ENCODE results near the gene APBA2. TPM values are rescaled to one million over a fixed set of nuclear protein-coding genes. Genes with fewer than 3 reads are reported as not detected.

Gene APBA2
- total RNA-seq, 1 experiment from 2014 or later, result 12.9 TPM

DNA sequence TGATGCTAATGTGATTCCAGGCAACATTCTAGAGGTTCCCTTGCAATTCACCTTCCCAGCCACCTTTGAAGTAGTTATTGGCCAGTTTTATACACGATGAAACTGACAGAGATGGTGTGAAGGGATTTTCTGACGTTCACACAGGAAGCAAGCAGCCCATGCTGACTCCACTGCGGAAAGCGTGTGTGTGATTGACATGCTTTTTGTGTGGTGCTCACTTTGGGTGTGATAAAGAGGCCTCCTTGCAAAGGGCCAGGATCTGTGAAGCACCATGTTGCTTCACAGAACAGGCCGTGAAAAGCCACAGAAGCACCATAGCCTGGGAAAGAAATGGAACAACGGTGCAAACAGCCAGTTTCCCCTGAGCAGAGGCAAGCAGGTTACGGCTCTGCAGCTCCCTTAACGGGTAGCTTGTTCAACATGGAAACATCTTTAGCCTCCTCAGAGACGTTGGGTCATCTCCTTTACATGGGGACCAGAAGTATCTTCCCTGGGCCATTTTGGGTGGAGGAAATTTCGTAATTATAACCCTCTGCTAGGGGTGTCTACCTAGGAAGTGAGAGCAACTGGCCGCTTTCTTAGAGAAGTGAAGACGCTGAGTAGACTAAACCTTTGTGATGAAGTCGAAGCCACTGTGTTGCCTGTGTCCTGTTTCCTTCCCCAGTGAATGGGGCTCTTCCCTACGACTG lies 108.5 kb downstream of the APBA2 start:
- ChIA-PET CTCF (no interaction called here), POLR2A (ENCODE audit: low non-redundant PET) (no interaction called here)
- H3K36me3 ChIP-seq (ENCODE audit: insufficient read depth, low read length, poor library complexity, severe bottlenecking), result no peaks in the 10 kb centered on the region
- no peak for DNase-seq (ENCODE audit: low spot score)
- H3K4me3 ChIP-seq (ENCODE audit: low read depth, low read length, poor library complexity, severe bottlenecking), result no peak overlapping the region
- H3K27me3 ChIP-seq (replicated peaks; ENCODE audit: insufficient read depth, low read depth, low read length, poor library complexity), result no peaks in the 10 kb centered on the region
- no peak overlapping the region for H3K27ac ChIP-seq (ENCODE audit: low read depth, low read length, poor library complexity, severe bottlenecking)
- no peaks in the 10 kb centered on the region for H3K4me1 ChIP-seq (ENCODE audit: insufficient read depth, low read length, poor library complexity, severe bottlenecking)
- intact Hi-C loops (cut with micrococcal nuclease; ENCODE audit: unreplicated experiment), result no loop called here
- H3K9me3 ChIP-seq (ENCODE audit: low read depth, low read length, poor library complexity, severe bottlenecking), result no peaks in the 10 kb centered on the region
- no TSS peak for BruUV-seq (replicated peaks)
- TF ChIP-seq EZH2 (IDR thresholded peaks at IDR 0.05; ENCODE audit: borderline replicate concordance, low read depth, low read length, poor library complexity, severe bottlenecking), result no peak
- TF ChIP-seq, protein P1, sequence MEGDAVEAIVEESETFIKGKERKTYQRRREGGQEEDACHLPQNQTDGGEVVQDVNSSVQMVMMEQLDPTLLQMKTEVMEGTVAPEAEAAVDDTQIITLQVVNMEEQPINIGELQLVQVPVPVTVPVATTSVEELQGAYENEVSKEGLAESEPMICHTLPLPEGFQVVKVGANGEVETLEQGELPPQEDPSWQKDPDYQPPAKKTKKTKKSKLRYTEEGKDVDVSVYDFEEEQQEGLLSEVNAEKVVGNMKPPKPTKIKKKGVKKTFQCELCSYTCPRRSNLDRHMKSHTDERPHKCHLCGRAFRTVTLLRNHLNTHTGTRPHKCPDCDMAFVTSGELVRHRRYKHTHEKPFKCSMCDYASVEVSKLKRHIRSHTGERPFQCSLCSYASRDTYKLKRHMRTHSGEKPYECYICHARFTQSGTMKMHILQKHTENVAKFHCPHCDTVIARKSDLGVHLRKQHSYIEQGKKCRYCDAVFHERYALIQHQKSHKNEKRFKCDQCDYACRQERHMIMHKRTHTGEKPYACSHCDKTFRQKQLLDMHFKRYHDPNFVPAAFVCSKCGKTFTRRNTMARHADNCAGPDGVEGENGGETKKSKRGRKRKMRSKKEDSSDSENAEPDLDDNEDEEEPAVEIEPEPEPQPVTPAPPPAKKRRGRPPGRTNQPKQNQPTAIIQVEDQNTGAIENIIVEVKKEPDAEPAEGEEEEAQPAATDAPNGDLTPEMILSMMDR (conservative IDR thresholded peaks at IDR 0.05; ENCODE audit: low read depth, low read length), result no peak

DNA sequence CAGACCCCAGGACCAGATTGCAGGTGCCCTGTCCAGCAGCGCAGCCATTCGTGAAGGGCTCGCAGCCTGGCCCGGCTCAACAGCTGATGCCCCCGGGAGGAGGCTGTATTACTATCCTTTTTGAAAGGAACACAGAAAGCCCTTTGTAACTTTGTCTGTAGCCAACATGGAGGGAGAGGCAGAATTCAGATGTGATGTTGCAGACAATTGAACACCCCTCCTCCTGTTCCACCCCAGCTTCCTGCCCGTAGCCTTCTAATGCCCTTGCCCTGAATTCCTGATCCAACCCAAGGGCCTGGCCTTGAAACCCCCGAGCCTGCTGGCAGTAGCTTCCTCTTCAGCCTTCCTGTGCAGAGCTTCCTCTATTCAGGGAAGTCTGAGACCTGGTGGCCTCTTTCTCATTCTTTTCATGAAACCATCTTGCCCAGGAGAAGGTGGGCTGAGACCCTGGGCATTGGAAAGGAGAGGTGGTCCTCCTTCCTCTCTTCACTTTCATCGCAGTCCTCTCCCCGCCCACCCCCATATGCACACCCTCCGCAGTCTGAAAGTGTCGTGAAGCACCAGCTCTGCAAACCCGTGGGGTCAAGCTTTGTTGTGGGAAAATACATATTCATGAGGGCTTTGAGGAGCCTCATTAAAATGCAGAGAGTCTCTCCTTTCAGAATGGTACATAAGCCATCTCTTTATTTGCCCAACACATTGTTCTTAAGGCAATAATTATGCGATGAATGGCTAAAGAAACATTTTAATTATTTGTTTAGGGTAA lies 109.2 kb downstream of the APBA2 start:
- no peaks in the 10 kb centered on the region for H3K4me1 ChIP-seq (ENCODE audit: insufficient read depth, low read length, poor library complexity, severe bottlenecking)
- TF ChIP-seq, protein P1 (conservative IDR thresholded peaks at IDR 0.05; ENCODE audit: low read depth, low read length), result no peak
- no peak for TF ChIP-seq EZH2 (IDR thresholded peaks at IDR 0.05; ENCODE audit: borderline replicate concordance, low read depth, low read length, poor library complexity, severe bottlenecking)
- ChIA-PET POLR2A (ENCODE audit: low non-redundant PET) (no interaction called here), CTCF (no interaction called here)
- no peaks in the 10 kb centered on the region for H3K27me3 ChIP-seq (replicated peaks; ENCODE audit: insufficient read depth, low read depth, low read length, poor library complexity)
- no TSS peak for BruUV-seq (replicated peaks)
- H3K9me3 ChIP-seq (ENCODE audit: low read depth, low read length, poor library complexity, severe bottlenecking), result no peaks in the 10 kb centered on the region
- DNase-seq (ENCODE audit: low spot score), result no peak
- intact Hi-C loops (cut with micrococcal nuclease; ENCODE audit: unreplicated experiment), result no loop called here
- no peak overlapping the region for H3K4me3 ChIP-seq (ENCODE audit: low read depth, low read length, poor library complexity, severe bottlenecking)
- no peak overlapping the region for H3K27ac ChIP-seq (ENCODE audit: low read depth, low read length, poor library complexity, severe bottlenecking)
- no peaks in the 10 kb centered on the region for H3K36me3 ChIP-seq (ENCODE audit: insufficient read depth, low read length, poor library complexity, severe bottlenecking)

DNA sequence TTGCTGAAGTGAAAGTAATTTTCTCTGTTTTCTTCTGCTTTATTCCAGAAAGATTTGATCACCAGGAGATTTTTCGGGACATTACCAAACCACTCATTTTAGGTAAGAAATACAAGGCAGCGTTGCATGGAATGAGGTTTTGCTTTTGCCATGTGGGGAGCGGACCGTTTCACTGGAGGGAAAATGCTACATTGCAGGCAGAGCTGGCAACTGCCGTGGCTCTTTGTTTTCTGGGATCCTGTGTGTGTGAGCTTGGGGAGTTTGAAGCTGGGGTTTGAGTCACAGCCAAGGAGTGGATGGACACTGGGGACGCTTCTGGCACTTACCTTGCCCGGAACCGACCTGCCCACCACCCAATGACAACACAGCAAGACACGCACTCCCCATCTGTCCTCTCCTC lies 109.9 kb downstream of the APBA2 start:
- H3K9me3 ChIP-seq (ENCODE audit: low read depth, low read length, poor library complexity, severe bottlenecking), result no peaks in the 10 kb centered on the region
- H3K36me3 ChIP-seq (ENCODE audit: insufficient read depth, low read length, poor library complexity, severe bottlenecking), result no peaks in the 10 kb centered on the region
- intact Hi-C loops (cut with micrococcal nuclease; ENCODE audit: unreplicated experiment), result no loop called here
- no peak overlapping the region for H3K4me3 ChIP-seq (ENCODE audit: low read depth, low read length, poor library complexity, severe bottlenecking)
- no peak for TF ChIP-seq EZH2 (IDR thresholded peaks at IDR 0.05; ENCODE audit: borderline replicate concordance, low read depth, low read length, poor library complexity, severe bottlenecking)
- H3K27me3 ChIP-seq (replicated peaks; ENCODE audit: insufficient read depth, low read depth, low read length, poor library complexity), result no peaks in the 10 kb centered on the region
- DNase-seq (ENCODE audit: low spot score), result no peak
- no peaks in the 10 kb centered on the region for H3K4me1 ChIP-seq (ENCODE audit: insufficient read depth, low read length, poor library complexity, severe bottlenecking)
- BruUV-seq (replicated peaks), result no TSS peak
- CTCF ChIA-PET, result no interaction called here
- no peak overlapping the region for H3K27ac ChIP-seq (ENCODE audit: low read depth, low read length, poor library complexity, severe bottlenecking)
- POLR2A ChIA-PET (ENCODE audit: low non-redundant PET), result no interaction called here
